NT2/D1 (cell line): ENCODE results near the gene PIK3C2A.
"Not testable (repeated sequence)": the region's sequence is repeated elsewhere in the genome, so short reads cannot be mapped to it uniquely, and the experiment has no call there.

Experiments
- DNase-seq: peaks from one replicate; pipeline ENCODE4 v3.0.0-alpha.2; 2011; ENCODE audit warnings: low read depth, low spot score
- H3K27me3 ChIP-seq: 2 replicates; pipeline ENCODE4 v1.6.0; 2011; ENCODE audit warnings: mild to moderate bottlenecking; ENCODE audit not compliant: insufficient read length, insufficient read depth
- H3K36me3 ChIP-seq: 2 replicates; pipeline ENCODE4 v1.6.1; 2011; ENCODE audit warnings: mild to moderate bottlenecking, low read length, mixed read lengths; ENCODE audit not compliant: insufficient read depth, insufficient read length
- H3K4me1 ChIP-seq: 2 replicates; pipeline ENCODE4 v1.5.1; 2011; ENCODE audit not compliant: insufficient read depth, insufficient read length
- H3K4me3 ChIP-seq: 2 replicates; pipeline ENCODE4 v1.5.1; 2011; ENCODE audit warnings: low read depth; ENCODE audit not compliant: insufficient read length
- H3K9ac ChIP-seq: 2 replicates; pipeline ENCODE4 v1.6.0; 2011; ENCODE audit warnings: low read depth; ENCODE audit not compliant: insufficient read length
- H3K9me3 ChIP-seq: 2 replicates; pipeline ENCODE4 v1.5.1; 2011; ENCODE audit warnings: mild to moderate bottlenecking, low read length; ENCODE audit not compliant: insufficient read depth
- SUZ12 ChIP-seq: IDR thresholded peaks from 2 replicates; pipeline ENCODE4 v1.6.1; 2011; ENCODE audit not compliant: insufficient read length, insufficient read depth; ENCODE audit errors: extremely low read depth
- YY1 ChIP-seq: IDR thresholded peaks from 2 replicates; pipeline ENCODE4 v1.6.1; 2011; ENCODE audit not compliant: insufficient read length, insufficient read depth
- ZNF274 ChIP-seq: IDR thresholded peaks from 2 replicates; pipeline ENCODE4 v1.6.1; 2011; ENCODE audit warnings: mild to moderate bottlenecking, low read depth, low read length

The PIK3C2A gene

GRCh38 chr11:17207317-17208256 lies at the start of gene PIK3C2A:
TSS of gene PIK3C2A (minus strand) at chr11:17207986. CDS start at chr11:17169741, 38,245 bp downstream.
- H3K9me3 ChIP-seq, result no peaks in the 10 kb centered on the region
- peak within 1 kb of the TSS; percentile 85 for H3K4me3 ChIP-seq
- H3K27me3 ChIP-seq, result no peaks in the 10 kb centered on the region
- H3K9ac ChIP-seq, result peak within 1 kb of the TSS; percentile 90
- TF ChIP-seq ZNF274 (no peak), SUZ12 (no peak), YY1 (no peak)
- DNase-seq, result peak; percentile 87
- peaks cover 12% of the 10 kb centered on the region for H3K36me3 ChIP-seq
- H3K4me1 ChIP-seq, result peaks cover under 1% of the 10 kb centered on the region

- Histone ChIP-seq H3K9ac (no peak overlapping the region), H3K4me3 (no peak overlapping the region), H3K27me3 (no peaks in the 10 kb centered on the region), H3K4me1 (no peaks in the 10 kb centered on the region), H3K9me3 (no peaks in the 10 kb centered on the region), H3K36me3 (no peaks in the 10 kb centered on the region)
- DNase-seq, result no peak
- no peak for TF ChIP-seq SUZ12
- no peak for TF ChIP-seq ZNF274
- TF ChIP-seq YY1, result no peak
These were observed 49.4 kb upstream of the PIK3C2A start for GRCh38 chr11:17257196-17257595.

- H3K36me3 ChIP-seq, result no peaks in the 10 kb centered on the region
- no peak overlapping the region for H3K9ac ChIP-seq
- H3K4me3 ChIP-seq, result no peak overlapping the region
- DNase-seq, result no peak
- H3K9me3 ChIP-seq, result no peaks in the 10 kb centered on the region
- no peaks in the 10 kb centered on the region for H3K4me1 ChIP-seq
- TF ChIP-seq YY1 (no peak), SUZ12 (no peak), ZNF274 (no peak)
- H3K27me3 ChIP-seq, result no peaks in the 10 kb centered on the region
These were observed 48.7 kb upstream of the PIK3C2A start for GRCh38 chr11:17256512-17256911.

- no peak for TF ChIP-seq YY1
- TF ChIP-seq ZNF274, result no peak
- TF ChIP-seq SUZ12, result no peak
- no peaks in the 10 kb centered on the region for H3K36me3 ChIP-seq
- H3K27me3 ChIP-seq, result no peaks in the 10 kb centered on the region
- no peak overlapping the region for H3K4me3 ChIP-seq
- no peak overlapping the region for H3K9ac ChIP-seq
- no peaks in the 10 kb centered on the region for H3K4me1 ChIP-seq
- no peak for DNase-seq
- no peaks in the 10 kb centered on the region for H3K9me3 ChIP-seq
These were observed 44.9 kb upstream of the PIK3C2A start for GRCh38 chr11:17252704-17253103.

- H3K4me3 ChIP-seq, result no peak overlapping the region
- no peak overlapping the region for H3K9ac ChIP-seq
- no peaks in the 10 kb centered on the region for H3K36me3 ChIP-seq
- DNase-seq, result no peak
- no peaks in the 10 kb centered on the region for H3K9me3 ChIP-seq
- no peak for TF ChIP-seq ZNF274
- no peak for TF ChIP-seq SUZ12
- TF ChIP-seq YY1, result no peak
- H3K4me1 ChIP-seq, result no peaks in the 10 kb centered on the region
- no peaks in the 10 kb centered on the region for H3K27me3 ChIP-seq
These were observed 43.0 kb upstream of the PIK3C2A start for GRCh38 chr11:17250561-17251350.

GRCh38 chr11:17244046-17244445 lies 36.3 kb upstream of the PIK3C2A start:
- no peak overlapping the region for H3K4me3 ChIP-seq
- no peaks in the 10 kb centered on the region for H3K4me1 ChIP-seq
- no peaks in the 10 kb centered on the region for H3K27me3 ChIP-seq
- no peak overlapping the region for H3K9ac ChIP-seq
- DNase-seq, result no peak
- TF ChIP-seq SUZ12 (no peak), ZNF274 (no peak), YY1 (no peak)
- H3K9me3 ChIP-seq, result no peaks in the 10 kb centered on the region
- H3K36me3 ChIP-seq, result no peaks in the 10 kb centered on the region

GRCh38 chr11:17242954-17243353 lies 35.2 kb upstream of the PIK3C2A start:
- not testable (repeated sequence) for H3K4me1 ChIP-seq, H3K9me3 ChIP-seq, H3K9ac ChIP-seq, H3K36me3 ChIP-seq, H3K4me3 ChIP-seq, H3K27me3 ChIP-seq, DNase-seq
